Fibroblast of gingiva (primary cell): ENCODE data around the gene PCCA.
A peak's percentile ranks its signal among the peaks of the same experiment; 100 is the strongest.
"Not testable (repeated sequence)": the region's sequence is repeated elsewhere in the genome, so short reads cannot be mapped to it uniquely, and the experiment has no call there.

Source experiments
- DNase-seq: peaks from one replicate; pipeline ENCODE4 v3.0.0-alpha.2; 2011; ENCODE audit warnings: low read depth

Gene PCCA

GRCh38 chr13:100510208-100510957 lies 421.5 kb downstream of the PCCA start:
- DNase-seq: no peak

DNA sequence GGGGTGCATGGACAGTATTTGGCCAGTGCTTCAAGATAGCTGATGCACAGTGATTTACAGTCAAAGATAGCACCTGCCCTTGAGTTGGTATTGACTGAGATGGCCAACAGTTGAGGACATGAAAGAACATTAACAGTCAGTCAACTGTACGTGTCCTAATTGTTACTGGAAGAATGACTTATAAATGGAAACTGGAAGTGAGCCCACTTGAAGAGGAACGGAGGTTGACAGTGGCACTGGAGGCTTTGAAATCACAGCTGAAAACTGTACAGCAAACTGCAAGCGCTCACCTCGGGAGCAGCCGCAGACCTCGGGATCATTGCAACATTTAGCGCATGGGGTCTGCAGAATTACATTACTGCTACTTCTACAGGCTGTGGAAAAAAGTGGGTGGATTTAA lies 422.6 kb downstream of the PCCA start:
- no peak for DNase-seq

DNA sequence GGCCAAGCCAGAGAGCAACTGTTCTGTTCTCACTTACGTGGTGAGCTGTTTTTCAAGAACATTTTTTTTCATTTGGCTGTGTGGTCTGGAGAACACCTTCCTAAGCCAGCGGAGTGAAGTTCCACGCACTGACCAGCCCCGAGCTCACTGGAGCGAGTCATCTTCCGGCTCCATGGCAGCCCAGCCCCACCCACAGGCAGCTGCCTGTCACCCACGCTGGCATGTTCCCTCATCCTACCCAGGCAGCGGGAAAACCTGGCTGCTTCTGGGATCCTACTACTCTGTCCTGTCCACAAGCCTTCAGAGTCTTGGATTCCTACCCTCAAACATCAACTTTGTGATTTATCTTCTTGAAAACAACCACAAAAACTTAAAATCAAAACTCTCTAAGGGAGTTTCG lies 423.5 kb downstream of the PCCA start:
- DNase-seq: no peak

- no peak for DNase-seq
Measured at GRCh38 chr13:100513171-100513570, 424.3 kb downstream of the PCCA start.

- peak; percentile 65 for DNase-seq
Measured at GRCh38 chr13:100513987-100514670, 425.2 kb downstream of the PCCA start.

DNA sequence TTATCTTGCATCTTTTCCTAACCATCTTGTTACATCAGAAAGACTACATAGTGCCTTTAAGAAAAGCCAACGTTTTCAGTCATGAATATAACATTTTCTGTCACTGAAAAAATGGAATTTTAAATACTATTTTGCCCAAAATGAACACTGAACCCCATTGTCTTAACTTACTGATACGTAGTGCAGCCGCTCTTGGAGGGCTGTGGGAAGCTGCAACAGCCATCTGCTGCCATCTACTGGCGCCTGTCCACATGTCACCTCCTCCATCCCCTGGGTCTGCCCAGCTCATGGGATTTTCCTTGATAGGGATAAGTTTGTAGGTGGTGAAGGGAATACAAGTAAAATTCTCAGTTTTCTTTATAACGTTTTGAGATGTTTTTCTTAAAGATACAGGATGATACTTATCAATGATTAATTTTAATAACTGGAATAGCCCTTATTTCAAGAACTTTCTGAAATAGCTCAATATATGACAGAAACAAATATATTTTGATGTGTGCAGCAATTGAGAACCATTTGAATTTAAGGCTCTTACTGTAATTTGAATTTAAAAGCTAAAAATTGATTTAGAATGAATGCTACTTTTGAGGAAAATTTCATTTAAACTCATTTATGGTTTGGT lies 426.0 kb downstream of the PCCA start:
- DNase-seq: peak; percentile 65

- DNase-seq: no peak
Measured at GRCh38 chr13:100515410-100515800, 426.5 kb downstream of the PCCA start.

DNA sequence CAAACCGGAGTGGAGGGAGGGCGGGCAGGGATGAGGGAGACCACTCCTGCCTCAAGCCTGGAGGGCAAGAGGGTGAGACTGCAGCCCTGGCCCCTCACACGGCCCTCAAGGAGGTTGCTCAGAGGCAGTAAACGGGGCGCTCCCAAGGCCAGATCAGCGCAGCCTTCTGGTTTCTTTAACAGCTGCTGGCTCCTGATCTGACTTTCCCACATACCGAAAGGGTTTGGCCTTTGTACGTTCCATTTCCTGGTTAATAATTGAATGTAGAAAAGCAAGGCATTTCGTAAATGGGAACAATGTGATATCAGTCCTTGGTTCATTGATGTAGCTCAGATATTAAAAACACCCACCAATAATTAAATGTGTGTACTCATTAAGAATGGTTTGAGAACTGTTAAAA lies 428.2 kb downstream of the PCCA start:
- DNase-seq: no peak

- DNase-seq: no peak
Measured at GRCh38 chr13:100517728-100518127, 428.8 kb downstream of the PCCA start.

- no peak for DNase-seq
Measured at GRCh38 chr13:100518394-100519062, 429.6 kb downstream of the PCCA start.

GRCh38 chr13:100519626-100520025 lies 430.7 kb downstream of the PCCA start:
- no peak for DNase-seq

- no peak for DNase-seq
Measured at GRCh38 chr13:100520936-100521850, 432.3 kb downstream of the PCCA start.

- DNase-seq: no peak
Measured at GRCh38 chr13:100521851-100522617, 433.1 kb downstream of the PCCA start.

DNA sequence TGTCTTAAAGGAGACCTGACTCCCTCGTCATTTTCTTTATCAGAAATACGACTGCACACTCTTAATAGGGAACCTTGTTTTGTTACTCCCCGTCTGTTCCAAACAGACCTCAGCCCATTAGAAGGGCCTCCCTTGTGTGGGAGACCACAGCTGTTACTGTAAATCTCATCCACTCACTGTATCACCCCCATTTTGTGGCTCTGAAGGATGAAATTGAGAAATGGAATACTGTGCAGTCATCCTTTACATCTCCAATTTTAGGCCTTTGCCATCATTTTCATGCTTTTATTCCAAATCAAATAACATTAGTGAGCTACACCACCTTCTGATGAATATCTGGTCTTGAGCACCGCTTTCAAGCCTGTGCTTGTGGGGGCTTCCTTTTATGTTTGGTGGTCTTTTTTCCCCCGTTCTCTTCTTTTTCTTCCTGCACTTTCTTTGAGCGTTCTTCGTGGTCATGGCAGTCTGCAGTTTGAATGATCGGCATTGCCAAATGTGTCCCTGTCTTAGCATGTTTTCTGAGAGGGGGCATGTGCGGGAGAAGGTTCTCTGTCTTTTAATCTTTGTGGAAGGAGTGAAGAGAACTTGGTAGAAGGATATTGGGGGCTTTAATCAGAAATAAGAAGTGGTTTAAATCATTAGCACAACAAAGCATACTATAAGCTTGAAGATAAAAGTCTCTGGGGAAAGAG lies 433.9 kb downstream of the PCCA start:
- DNase-seq: no peak

GRCh38 chr13:100523411-100523810 lies 434.5 kb downstream of the PCCA start:
- DNase-seq: no peak

GRCh38 chr13:100523981-100524386 lies 435.1 kb downstream of the PCCA start:
- DNase-seq: no peak

DNA sequence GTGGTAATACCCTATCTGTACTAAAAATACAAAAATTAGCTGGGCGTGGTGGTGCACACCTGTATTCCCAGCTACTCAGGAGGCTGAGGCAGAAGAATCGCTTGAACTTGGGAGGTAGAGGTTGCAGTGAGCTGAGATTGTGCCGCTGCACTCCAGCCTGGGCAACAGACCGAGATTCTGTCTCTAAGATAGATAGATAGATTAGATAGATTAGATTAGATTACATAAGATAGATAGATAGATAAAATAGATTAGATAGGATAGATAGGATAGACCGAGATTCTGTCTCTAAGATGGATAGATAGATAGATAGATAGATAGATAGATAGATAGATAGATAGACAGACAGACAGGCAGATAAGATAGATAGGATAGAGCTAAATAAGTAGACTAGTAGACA lies 435.8 kb downstream of the PCCA start:
- not testable (repeated sequence) for DNase-seq

- no peak for DNase-seq
Measured at GRCh38 chr13:100525453-100526317, 436.8 kb downstream of the PCCA start.

DNA sequence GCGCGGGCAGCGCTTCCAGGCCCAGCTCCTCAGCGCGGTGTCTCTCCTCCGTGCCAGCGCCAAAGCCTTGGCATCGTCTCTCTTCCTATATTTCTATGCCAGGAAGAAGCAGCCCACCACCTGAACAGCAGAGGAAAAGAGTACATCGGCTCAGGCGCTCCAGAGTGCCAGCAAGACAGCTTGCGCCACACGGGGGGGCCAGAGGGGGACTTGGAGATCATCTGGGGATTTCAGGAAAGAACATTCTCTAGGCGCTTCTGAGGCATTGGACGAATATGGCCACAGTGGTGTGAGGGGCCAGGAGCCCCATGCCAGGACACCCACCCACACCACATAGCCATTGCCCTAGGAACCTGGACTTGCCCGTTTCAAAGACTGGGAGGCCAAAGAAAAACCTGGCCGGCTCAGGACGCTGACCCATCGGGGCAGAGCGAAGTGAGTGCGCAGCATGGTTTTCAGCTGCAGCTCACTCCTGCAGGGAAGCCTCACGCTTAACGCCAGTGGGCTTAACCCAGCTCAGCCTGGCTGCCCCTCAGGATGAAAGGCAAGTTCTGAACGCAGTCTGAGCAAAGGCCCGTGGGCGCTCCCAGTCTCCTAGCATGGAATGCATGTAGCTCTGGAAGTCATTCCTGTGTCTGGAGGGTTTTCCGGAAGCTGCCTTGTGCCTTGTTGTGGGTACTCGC lies 437.6 kb downstream of the PCCA start:
- no peak for DNase-seq
